ENCODE measurements around the gene C6orf62. TPM values are rescaled to one million over a fixed set of nuclear protein-coding genes. Genes with fewer than 3 reads are reported as not detected.
"Not testable (repeated sequence)": the region's sequence is repeated elsewhere in the genome, so short reads cannot be mapped to it uniquely, and the experiment has no call there.

C6orf62 gene
- total and polyA plus RNA-seq, 2 donors (not counting 3 experiments of a cell fraction or from before 2014, with no cell fraction given), result 36.5 to 129 TPM

GRCh38 chr6:24764833-24765828 lies 46.2 kb upstream of the C6orf62 start:
- ChIA-PET CTCF (interaction anchor here (1.1 to 7.5 kb wide), 7 partner anchors 10 to 183 kb away, joined by 3 to 99 read pairs (median 6); partner anchors contain the start of gene C6orf62), POLR2A (interaction anchor here (1.3 kb wide), 1 partner anchor 45 kb away, joined by 3 read pairs; no protein-coding TSS in a partner anchor)
- DNase-seq (ENCODE audit: low read depth, low spot score); H3K4me3 ChIP-seq (replicated peaks in 1 of 3; ENCODE audit: insufficient read depth in 1 of 3, low read depth in 1 of 3, low read length in 3 of 3); intact Hi-C loops (cut with micrococcal nuclease); H3K9me3 ChIP-seq (replicated peaks; ENCODE audit: control insufficient read depth, insufficient read depth, low read length); H4K20me1 ChIP-seq (replicated peaks; ENCODE audit: control insufficient read depth, extremely low read depth, insufficient read depth, low read length); H3K4me2 ChIP-seq (ENCODE audit: insufficient read depth, low read length); H3K27ac ChIP-seq (ENCODE audit: insufficient read depth, low read depth, low read length); H3K9me1 ChIP-seq (replicated peaks; ENCODE audit: control insufficient read depth, extremely low read depth, insufficient read depth, low read length); H3K27me3 ChIP-seq (ENCODE audit: control insufficient read depth in 2 of 2, insufficient read depth in 2 of 2, low read length in 2 of 2); H3K36me3 ChIP-seq (ENCODE audit: control insufficient read depth in 2 of 2, extremely low read depth in 1 of 2, insufficient read depth in 2 of 2, low read length in 2 of 2); FAIRE-seq; H3K4me1 ChIP-seq (ENCODE audit: control insufficient read depth, extremely low read depth, insufficient read depth, low read length); H2AFZ ChIP-seq (ENCODE audit: low read depth, low read length); H3K79me2 ChIP-seq (ENCODE audit: control insufficient read depth, insufficient read depth, low read length); dilution Hi-C loops (cut with MboI; ENCODE audit: extremely low pct_ligation_motif_present, low sequenced_read_pairs); H3K9ac ChIP-seq (replicated peaks; ENCODE audit: extremely low read depth, insufficient read depth, low read length): not testable (repeated sequence)
- TSS peak; percentile 89 for BruUV-seq (replicated peaks)

- H3K79me2 ChIP-seq (ENCODE audit: control insufficient read depth, insufficient read depth, low read length), result no peaks in the 10 kb centered on the region
- no peaks in the 10 kb centered on the region for H3K9me3 ChIP-seq (replicated peaks; ENCODE audit: control insufficient read depth, insufficient read depth, low read length)
- H3K4me2 ChIP-seq (ENCODE audit: insufficient read depth, low read length), result no peak overlapping the region
- DNase-seq (ENCODE audit: low read depth, low spot score) (peak; percentile 25), FAIRE-seq (no peak)
- H3K4me3 ChIP-seq (replicated peaks in 1 of 3; ENCODE audit: insufficient read depth in 1 of 3, low read depth in 1 of 3, low read length in 3 of 3), result no peak overlapping the region
- TF ChIP-seq CTCF (IDR thresholded peaks at IDR 0.05; ENCODE audit: extremely low read depth in 1 of 2, insufficient read depth in 1 of 2, low read depth in 1 of 2, low read length in 2 of 2) (no peak), POLR2A (IDR thresholded peaks at IDR 0.05; ENCODE audit: low read depth, low read length) (no peak), FOS (IDR thresholded peaks at IDR 0.05; ENCODE audit: borderline replicate concordance, insufficient read depth, low read length) (no peak), GATA2 (IDR thresholded peaks at IDR 0.05; ENCODE audit: insufficient read depth, insufficient read length, low read depth, low read length) (no peak), JUN (IDR thresholded peaks at IDR 0.05; ENCODE audit: borderline replicate concordance, insufficient read depth, insufficient read length, low read depth) (no peak), EZH2 (IDR thresholded peaks at IDR 0.05; ENCODE audit: borderline replicate concordance, low read depth, low read length, severe bottlenecking) (no peak), POLR2AphosphoS5 (IDR thresholded peaks at IDR 0.05; ENCODE audit: insufficient read depth, low read depth, low read length) (no peak), MAX (IDR thresholded peaks at IDR 0.05; ENCODE audit: insufficient read depth, insufficient read length) (no peak), MYC (IDR thresholded peaks at IDR 0.05; ENCODE audit: low read depth, low read length) (no peak)
- dilution Hi-C loops (cut with MboI; ENCODE audit: extremely low pct_ligation_motif_present, low sequenced_read_pairs), result no loop called here
- no TSS peak for BruUV-seq (replicated peaks)
- no peaks in the 10 kb centered on the region for H3K36me3 ChIP-seq (ENCODE audit: control insufficient read depth in 2 of 2, extremely low read depth in 1 of 2, insufficient read depth in 2 of 2, low read length in 2 of 2)
- ChIA-PET POLR2A (interaction anchor here (0.6 kb wide), 1 partner anchor 44 kb away, joined by 3 read pairs; no protein-coding TSS in a partner anchor), CTCF (interaction anchor here (7.5 kb wide), 1 partner anchor 181 kb away, joined by 99 read pairs; no protein-coding TSS in a partner anchor)
- no peak overlapping the region for H3K9ac ChIP-seq (replicated peaks; ENCODE audit: extremely low read depth, insufficient read depth, low read length)
- no peaks in the 10 kb centered on the region for H3K27me3 ChIP-seq (ENCODE audit: control insufficient read depth in 2 of 2, insufficient read depth in 2 of 2, low read length in 2 of 2)
- H4K20me1 ChIP-seq (replicated peaks; ENCODE audit: control insufficient read depth, extremely low read depth, insufficient read depth, low read length), result no peaks in the 10 kb centered on the region
- H3K9me1 ChIP-seq (replicated peaks; ENCODE audit: control insufficient read depth, extremely low read depth, insufficient read depth, low read length), result no peaks in the 10 kb centered on the region
- H3K4me1 ChIP-seq (ENCODE audit: control insufficient read depth, extremely low read depth, insufficient read depth, low read length), result no peaks in the 10 kb centered on the region
- peak overlapping the region; percentile 31 for H2AFZ ChIP-seq (ENCODE audit: low read depth, low read length)
- intact Hi-C loops (cut with micrococcal nuclease), result no loop called here
- H3K27ac ChIP-seq (ENCODE audit: insufficient read depth, low read depth, low read length), result no peak overlapping the region
These were observed 44.6 kb upstream of the C6orf62 start for GRCh38 chr6:24763578-24763977.
